Brain pericyte (primary cell): ENCODE data around the gene ZNF407.

Experiments used
- DNase-seq: peaks from one replicate; pipeline ENCODE4 v3.0.0-alpha.2; 2012; ENCODE audit warnings: low read depth, low spot score

The ZNF407 gene

GRCh38 chr18:74873629-74874028 lies 276.0 kb downstream of the ZNF407 start:
- DNase-seq: no peak

- no peak for DNase-seq
Measured at GRCh38 chr18:74874351-74874750, 276.7 kb downstream of the ZNF407 start.

- no peak for DNase-seq
Measured at GRCh38 chr18:74876630-74877243, 279.1 kb downstream of the ZNF407 start.

DNA sequence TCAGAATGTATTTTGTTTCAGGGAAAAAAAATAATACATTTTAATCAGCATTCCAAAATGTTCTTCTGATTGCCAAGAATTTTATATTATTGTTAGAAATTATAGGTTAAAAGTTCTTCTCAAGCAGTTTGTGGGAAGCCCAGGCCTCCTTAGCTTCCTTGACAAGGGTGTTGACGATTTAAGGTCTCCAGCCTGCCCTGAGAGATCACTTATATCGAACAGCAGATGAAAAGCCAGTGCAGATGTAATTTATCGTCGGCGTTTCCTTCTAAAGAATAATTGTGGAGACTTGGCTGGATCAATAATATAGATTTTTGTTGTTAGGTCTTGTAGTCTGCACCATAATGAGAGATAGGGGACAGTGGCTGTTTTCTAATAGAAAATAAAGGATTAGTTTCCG lies 280.6 kb downstream of the ZNF407 start:
- DNase-seq: no peak

- no peak for DNase-seq
Measured at GRCh38 chr18:74880706-74881278, 283.1 kb downstream of the ZNF407 start.

DNA sequence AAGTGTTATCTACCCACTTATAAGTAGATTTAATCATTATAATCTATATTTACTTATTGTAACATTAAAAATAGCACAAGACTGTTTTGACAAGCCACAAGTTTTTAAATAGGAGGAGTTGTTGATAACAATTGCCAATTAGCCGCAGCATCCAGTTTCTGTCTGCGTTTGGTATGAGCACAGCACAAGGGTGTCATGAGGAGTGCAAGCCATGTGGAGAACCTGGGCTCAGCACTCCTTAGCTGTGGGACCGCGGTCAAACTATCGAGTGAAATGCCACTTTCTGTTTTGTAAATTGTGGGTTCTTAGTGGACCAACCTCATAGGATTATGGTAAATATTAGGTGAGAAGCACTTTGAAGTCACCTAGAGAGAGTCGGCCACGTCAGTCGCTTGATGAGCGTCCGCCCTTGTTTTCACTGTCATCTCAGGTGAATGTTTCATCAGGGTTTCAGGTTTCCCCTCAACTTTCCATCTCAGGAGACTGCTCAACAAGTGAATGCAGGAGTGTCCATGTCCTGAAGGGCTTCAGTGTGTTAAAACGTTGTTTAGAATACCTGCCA lies 294.5 kb downstream of the ZNF407 start:
- no peak for DNase-seq

DNA sequence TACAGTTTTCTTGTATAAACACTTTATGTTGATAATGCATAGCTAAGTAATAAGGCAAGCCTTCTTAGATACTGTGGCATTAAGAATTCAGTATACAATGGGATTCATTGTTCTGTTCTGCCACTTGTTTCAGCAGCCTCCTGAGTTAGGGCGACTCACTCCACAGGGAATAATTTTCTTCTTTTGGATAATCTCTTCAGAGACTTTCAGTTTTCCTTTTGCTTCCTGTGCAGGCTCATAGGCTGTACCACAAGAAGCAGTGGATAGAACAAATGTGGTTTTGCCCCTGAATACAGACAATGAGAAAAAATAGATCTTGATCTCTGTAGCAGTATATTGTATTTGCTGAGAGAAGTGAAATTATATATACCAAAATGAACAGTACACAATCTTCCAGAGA lies 298.0 kb downstream of the ZNF407 start:
- no peak for DNase-seq

DNA sequence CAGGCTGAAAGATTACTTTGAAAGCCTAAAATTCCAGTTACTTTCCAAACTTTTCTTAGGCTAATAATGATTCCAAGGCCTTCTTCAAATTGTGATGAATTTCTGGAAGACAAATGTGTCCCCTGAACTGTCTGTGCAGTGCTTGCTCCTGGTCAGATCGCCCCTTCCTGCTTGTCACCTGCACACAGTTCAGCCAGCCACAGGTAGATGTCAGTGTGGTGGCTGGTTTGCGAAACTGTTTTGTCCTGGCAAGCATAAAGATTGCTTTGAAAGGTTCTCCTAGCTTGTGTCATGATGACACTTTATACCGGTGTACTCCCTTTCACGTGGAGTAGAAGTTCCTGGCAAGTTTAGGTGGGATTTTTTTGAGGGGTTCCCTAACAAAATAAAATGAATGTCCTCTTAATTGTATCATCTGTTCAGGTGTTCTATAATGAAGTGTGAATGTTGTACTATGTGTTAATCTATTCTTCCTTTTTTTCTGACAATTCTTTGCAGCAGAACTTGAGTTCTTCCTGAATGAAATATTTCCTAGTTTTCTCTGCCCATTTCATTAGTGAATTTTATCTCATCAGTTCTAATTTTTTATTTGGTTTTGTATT lies 298.8 kb downstream of the ZNF407 start:
- no peak for DNase-seq

- peak; percentile 43 for DNase-seq
Measured at GRCh38 chr18:74897971-74898657, 300.4 kb downstream of the ZNF407 start.

- peak; percentile 85 for DNase-seq
Measured at GRCh38 chr18:74898965-74899364, 301.3 kb downstream of the ZNF407 start.

DNA sequence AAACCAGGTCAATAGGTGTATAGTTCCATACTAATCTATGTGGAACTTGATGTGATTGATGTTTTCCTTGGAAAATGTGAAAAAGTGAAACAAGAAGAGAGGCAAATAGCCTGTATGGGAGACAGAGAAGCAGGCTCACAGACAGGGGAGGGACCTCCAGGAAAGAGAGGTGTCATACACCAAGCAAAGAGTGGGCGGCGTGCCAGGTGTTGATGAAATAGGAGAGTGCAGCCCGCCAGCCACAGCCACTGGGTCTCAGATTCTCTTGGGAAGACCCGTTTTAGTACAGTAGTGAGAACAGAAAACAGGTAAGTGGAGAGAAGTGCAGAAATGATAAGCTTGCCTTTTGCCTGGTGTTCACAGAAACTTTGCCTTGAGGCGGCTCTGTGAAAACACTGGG lies 301.9 kb downstream of the ZNF407 start:
- DNase-seq: no peak

GRCh38 chr18:74901362-74902146 lies 303.9 kb downstream of the ZNF407 start:
- no peak for DNase-seq

GRCh38 chr18:74902147-74902455 lies 304.4 kb downstream of the ZNF407 start:
- no peak for DNase-seq

- DNase-seq: no peak
Measured at GRCh38 chr18:74905247-74905646, 307.6 kb downstream of the ZNF407 start.

DNA sequence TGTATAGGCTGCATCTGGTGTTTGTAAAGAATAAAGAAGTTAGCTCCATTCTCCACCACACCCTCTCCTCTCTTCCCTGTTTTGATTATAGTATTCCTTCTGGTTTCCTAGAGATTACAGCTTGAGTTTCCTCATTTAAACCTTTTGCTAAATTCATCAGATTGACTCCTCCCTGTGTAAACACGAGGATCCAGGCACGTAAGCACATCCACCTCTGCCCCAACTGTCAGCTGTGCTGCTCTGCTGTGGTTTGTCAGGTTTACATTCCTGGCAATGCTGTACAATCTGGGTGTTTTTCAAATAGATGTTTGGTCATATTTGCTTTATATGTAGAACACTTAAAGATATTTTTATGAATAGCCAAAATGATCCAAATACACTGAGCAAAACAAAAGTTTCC lies 308.5 kb downstream of the ZNF407 start:
- DNase-seq: no peak

DNA sequence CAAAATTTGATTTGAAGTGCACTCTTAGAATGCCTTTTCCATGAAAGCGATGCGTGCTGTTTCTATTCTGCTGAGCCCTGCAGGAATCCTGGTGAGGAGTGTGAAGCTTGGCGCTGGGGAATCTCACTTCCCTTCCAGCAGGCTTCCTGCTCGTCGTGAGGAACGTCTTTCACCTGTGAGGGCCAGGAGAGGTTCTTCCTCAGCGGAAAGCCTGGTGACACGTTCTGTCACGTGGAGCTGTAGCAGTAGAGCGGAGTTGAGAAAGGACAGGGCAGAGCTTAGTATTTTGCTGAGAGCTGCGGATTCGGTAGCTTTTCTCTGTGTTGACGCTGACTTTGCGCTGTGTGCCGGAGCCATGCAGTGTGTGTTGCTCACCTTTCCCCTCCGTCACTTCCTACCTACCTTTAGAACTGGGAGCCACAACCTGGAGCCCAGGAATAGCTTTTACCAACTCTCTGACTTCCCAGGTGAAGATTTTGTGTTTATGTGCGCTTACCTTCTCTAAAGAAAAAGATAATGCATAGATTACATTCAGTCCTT lies 316.5 kb downstream of the ZNF407 start:
- DNase-seq: no peak

- no peak for DNase-seq
Measured at GRCh38 chr18:74914648-74915047, 317.0 kb downstream of the ZNF407 start.

GRCh38 chr18:74916773-74917393 lies 319.2 kb downstream of the ZNF407 start:
- no peak for DNase-seq

GRCh38 chr18:74918276-74918790 lies 320.7 kb downstream of the ZNF407 start:
- no peak for DNase-seq

DNA sequence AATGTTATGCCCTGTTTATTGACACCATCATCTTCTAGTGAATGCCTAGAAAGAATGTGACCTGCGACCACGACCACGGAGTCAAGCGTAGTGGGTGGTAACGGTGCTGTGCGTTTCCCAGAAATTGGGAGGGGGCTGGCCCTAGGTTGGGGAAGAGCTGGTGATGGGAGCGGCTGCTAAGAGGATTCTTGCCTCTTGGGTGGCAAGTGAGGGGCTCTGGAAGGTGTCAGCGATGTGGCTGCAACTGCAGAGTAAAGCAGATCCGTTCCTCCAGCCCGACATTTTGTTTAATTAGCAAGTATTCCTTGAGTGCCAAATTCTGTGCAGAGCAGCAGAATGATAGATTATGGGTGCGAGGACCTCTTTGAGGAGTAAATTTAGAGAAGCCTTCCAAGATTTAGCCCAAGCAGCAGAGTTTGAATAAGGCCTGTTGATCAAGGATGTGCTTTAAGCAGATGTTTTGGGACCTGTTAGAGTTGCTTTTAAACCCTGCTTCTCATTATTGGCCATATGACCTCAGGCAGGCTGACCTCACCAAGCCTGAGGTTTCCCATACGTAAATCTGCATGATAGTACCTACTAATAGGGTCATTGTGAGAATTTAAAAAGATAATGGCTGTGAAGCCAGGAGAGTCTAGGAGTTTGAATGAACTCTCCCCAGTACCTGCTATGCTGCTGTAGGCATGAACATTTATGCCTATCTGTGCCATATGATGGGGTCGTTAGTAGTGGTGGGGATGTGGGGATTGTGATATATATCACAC lies 323.6 kb downstream of the ZNF407 start:
- no peak for DNase-seq
